ENCODE measurements around the gene CANT1.

- no peak for TF ChIP-seq HDAC2 (CRISPR knock-in tag; IDR thresholded peaks at IDR 0.05)
- TF ChIP-seq CEBPB (IDR thresholded peaks at IDR 0.05; ENCODE audit: borderline replicate concordance, low read depth, low read length): no peak
- no peak for TF ChIP-seq NFE2L2 (IDR thresholded peaks at IDR 0.05; ENCODE audit: low read length)
- no peak for TF ChIP-seq KAT7 (CRISPR knock-in tag; IDR thresholded peaks at IDR 0.05; ENCODE audit: borderline replicate concordance)
- TF ChIP-seq EZH2 (conservative IDR thresholded peaks at IDR 0.05; ENCODE audit: low read depth, low read length): no peak
- no peak for TF ChIP-seq DPF2 (CRISPR knock-in tag; IDR thresholded peaks at IDR 0.05; ENCODE audit: borderline replicate concordance, low read depth)
- no peak for TF ChIP-seq YY1 (IDR thresholded peaks at IDR 0.05; ENCODE audit: insufficient read depth, insufficient replicate concordance, low read depth, low read length)
- no peak for TF ChIP-seq UBTF (CRISPR knock-in tag; IDR thresholded peaks at IDR 0.05)
- TF ChIP-seq ZBTB4 (CRISPR knock-in tag; IDR thresholded peaks at IDR 0.05; ENCODE audit: borderline replicate concordance): no peak
- no peak for TF ChIP-seq ZNF180 (CRISPR knock-in tag; IDR thresholded peaks at IDR 0.05; ENCODE audit: borderline replicate concordance, low read depth)
- TF ChIP-seq MYC (CRISPR knock-in tag; IDR thresholded peaks at IDR 0.05; ENCODE audit: borderline replicate concordance): no peak
- TF ChIP-seq NR1H2 (CRISPR knock-in tag; IDR thresholded peaks at IDR 0.05; ENCODE audit: borderline replicate concordance, low read depth): no peak
Observed at GRCh38 chr17:79005063-79005861, 4.3 kb downstream of the CANT1 start.
